Fibroblast of the aortic adventitia (primary cell): ENCODE data around the gene NOS1. TPM values are rescaled to one million over a fixed set of nuclear protein-coding genes. Genes with fewer than 3 reads are reported as not detected.

Experiments used
- DNase-seq: peaks from one replicate; pipeline ENCODE4 v3.0.0-alpha.2; 2010; ENCODE audit warnings: low read depth
- H3K4me3 ChIP-seq: 2 replicates; pipeline ENCODE4 v1.5.1; 2011; ENCODE audit warnings: low read depth, mild to moderate bottlenecking, control low read depth, low read length, moderate library complexity
- CTCF ChIP-seq: IDR thresholded peaks from 2 replicates; pipeline ENCODE4 v1.5.1; 2011; ENCODE audit warnings: mild to moderate bottlenecking, low read length, control low read depth, inconsistent platforms; ENCODE audit not compliant: insufficient read depth
- total RNA-seq: library from RNA; depleted of rRNA; stranded (reverse); fragments of >200 nt; gene quantifications from 2 replicates; pipeline ENCODE4 v1.2.3, GENCODE V29; 2012; ENCODE audit warnings: low replicate concordance

Gene NOS1
- total RNA-seq, 1 donor, result not detected

- no peak overlapping the region for H3K4me3 ChIP-seq
- no peak for TF ChIP-seq CTCF
- DNase-seq, result no peak
Measured at GRCh38 chr12:117339104-117339503, 22.3 kb downstream of the NOS1 start.

- no peak overlapping the region for H3K4me3 ChIP-seq
- no peak for TF ChIP-seq CTCF
- no peak for DNase-seq
Measured at GRCh38 chr12:117334855-117335587, 26.4 kb downstream of the NOS1 start.

GRCh38 chr12:117334051-117334450 lies 27.4 kb downstream of the NOS1 start:
- DNase-seq, result no peak
- no peak overlapping the region for H3K4me3 ChIP-seq
- no peak for TF ChIP-seq CTCF

GRCh38 chr12:117333331-117333881 lies 28.0 kb downstream of the NOS1 start:
- DNase-seq, result no peak
- no peak for TF ChIP-seq CTCF
- no peak overlapping the region for H3K4me3 ChIP-seq

GRCh38 chr12:117331691-117332090 lies 29.7 kb downstream of the NOS1 start:
- no peak overlapping the region for H3K4me3 ChIP-seq
- no peak for TF ChIP-seq CTCF
- DNase-seq, result no peak

- H3K4me3 ChIP-seq, result no peak overlapping the region
- DNase-seq, result no peak
- TF ChIP-seq CTCF, result no peak
Measured at GRCh38 chr12:117330441-117331113, 30.8 kb downstream of the NOS1 start.
